ENCODE measurements around the gene CRIP2. TPM values are rescaled to one million over a fixed set of nuclear protein-coding genes. Genes with fewer than 3 reads are reported as not detected.

CRIP2 gene
- total and polyA plus RNA-seq, 2 donors (not counting 1 experiment from before 2014, with no cell fraction given) = 6.0 to 81.6 TPM

DNA sequence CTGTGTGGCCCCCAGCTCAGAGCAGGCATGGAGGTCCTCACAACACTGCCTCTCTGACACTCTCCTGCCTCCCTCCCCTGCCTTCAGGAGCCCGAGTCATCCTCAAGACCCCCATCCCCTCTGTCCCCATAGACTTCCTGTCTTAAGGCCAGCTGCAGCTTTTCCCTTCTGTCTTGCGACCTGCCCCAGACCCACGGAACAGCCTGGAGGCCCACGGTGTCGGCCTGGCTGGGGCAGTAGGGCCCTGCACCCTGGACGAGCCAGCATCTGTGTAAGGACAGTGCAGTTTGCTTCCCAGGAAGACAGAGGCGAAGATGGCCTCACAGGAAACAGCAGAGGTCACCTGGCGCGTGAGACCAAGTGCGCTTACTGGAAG is 26.1 kb downstream of the CRIP2 start:
- H3K27me3 Mint-ChIP-seq = peaks cover 4% of the 10 kb centered on the region
- H3K4me1 Mint-ChIP-seq = no peaks in the 10 kb centered on the region
- H3K4me1 ChIP-seq (ENCODE audit: control insufficient read depth in 2 of 2, insufficient read depth in 2 of 2, low read length in 2 of 2) = no peaks in the 10 kb centered on the region
- 55% methylated on average over 7 of the region's 10 CpGs for WGBS (ENCODE audit: insufficient coverage)
- H3K4me3 Mint-ChIP-seq = no peak overlapping the region
- H3K79me2 ChIP-seq (ENCODE audit: control insufficient read depth, insufficient read depth, low read length) = no peaks in the 10 kb centered on the region
- no peaks in the 10 kb centered on the region for H4K20me1 ChIP-seq (ENCODE audit: control insufficient read depth, insufficient read depth, low read length, poor library complexity, severe bottlenecking)
- H3K36me3 ChIP-seq (replicated peaks in 1 of 2; ENCODE audit: control extremely low read depth in 1 of 2, control insufficient read depth in 1 of 2, extremely low read depth in 1 of 2, insufficient read depth in 2 of 2, low read length in 1 of 2) = no peaks in the 10 kb centered on the region
- no peak overlapping the region for H3K27ac Mint-ChIP-seq
- H3K9ac ChIP-seq (ENCODE audit: low read length) = no peak overlapping the region
- POLR2A ChIA-PET = no interaction called here
- no peak overlapping the region for H3K4me3 ChIP-seq (ENCODE audit: control extremely low read depth in 1 of 5, extremely low read depth in 1 of 5, insufficient read depth in 1 of 5, low read depth in 2 of 5, low read length in 4 of 5)
- H2AFZ ChIP-seq (ENCODE audit: insufficient read depth, low read depth, low read length, poor library complexity, severe bottlenecking) = no peak overlapping the region
- no peak overlapping the region for H3K4me2 ChIP-seq (replicated peaks; ENCODE audit: low read depth, low read length, poor library complexity, severe bottlenecking)
- H3K9me3 Mint-ChIP-seq (ENCODE audit: insufficient read depth) = no peaks in the 10 kb centered on the region
- H3K9me3 ChIP-seq (ENCODE audit: control extremely low read depth in 1 of 3, control insufficient read depth in 2 of 3, insufficient read depth in 1 of 3, low read length in 2 of 3) = no peaks in the 10 kb centered on the region
- H3K27ac ChIP-seq (ENCODE audit: low read length in 2 of 2) = no peak overlapping the region
- ATAC-seq (ENCODE audit: low read depth) (no peak), DNase-seq (peak; percentile 36)
- intact Hi-C loops (cut with micrococcal nuclease) = no loop called here
- no peak for TF ChIP-seq EZH2 (IDR thresholded peaks at IDR 0.05; ENCODE audit: borderline replicate concordance, insufficient read depth, low read depth, low read length, poor library complexity, severe bottlenecking)
- TF ChIP-seq, protein P1, sequence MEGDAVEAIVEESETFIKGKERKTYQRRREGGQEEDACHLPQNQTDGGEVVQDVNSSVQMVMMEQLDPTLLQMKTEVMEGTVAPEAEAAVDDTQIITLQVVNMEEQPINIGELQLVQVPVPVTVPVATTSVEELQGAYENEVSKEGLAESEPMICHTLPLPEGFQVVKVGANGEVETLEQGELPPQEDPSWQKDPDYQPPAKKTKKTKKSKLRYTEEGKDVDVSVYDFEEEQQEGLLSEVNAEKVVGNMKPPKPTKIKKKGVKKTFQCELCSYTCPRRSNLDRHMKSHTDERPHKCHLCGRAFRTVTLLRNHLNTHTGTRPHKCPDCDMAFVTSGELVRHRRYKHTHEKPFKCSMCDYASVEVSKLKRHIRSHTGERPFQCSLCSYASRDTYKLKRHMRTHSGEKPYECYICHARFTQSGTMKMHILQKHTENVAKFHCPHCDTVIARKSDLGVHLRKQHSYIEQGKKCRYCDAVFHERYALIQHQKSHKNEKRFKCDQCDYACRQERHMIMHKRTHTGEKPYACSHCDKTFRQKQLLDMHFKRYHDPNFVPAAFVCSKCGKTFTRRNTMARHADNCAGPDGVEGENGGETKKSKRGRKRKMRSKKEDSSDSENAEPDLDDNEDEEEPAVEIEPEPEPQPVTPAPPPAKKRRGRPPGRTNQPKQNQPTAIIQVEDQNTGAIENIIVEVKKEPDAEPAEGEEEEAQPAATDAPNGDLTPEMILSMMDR (IDR thresholded peaks at IDR 0.05) = no peak
- CTCF ChIA-PET = interaction anchor here (0.9 to 1.3 kb wide), 2 partner anchors 9 to 24 kb away, joined by 3 read pairs; no protein-coding TSS in a partner anchor
- H3K27me3 ChIP-seq (replicated peaks in 1 of 4; ENCODE audit: control extremely low read depth in 1 of 4, control insufficient read depth in 3 of 4, insufficient read depth in 4 of 4, low read length in 3 of 4) = no peaks in the 10 kb centered on the region

DNA sequence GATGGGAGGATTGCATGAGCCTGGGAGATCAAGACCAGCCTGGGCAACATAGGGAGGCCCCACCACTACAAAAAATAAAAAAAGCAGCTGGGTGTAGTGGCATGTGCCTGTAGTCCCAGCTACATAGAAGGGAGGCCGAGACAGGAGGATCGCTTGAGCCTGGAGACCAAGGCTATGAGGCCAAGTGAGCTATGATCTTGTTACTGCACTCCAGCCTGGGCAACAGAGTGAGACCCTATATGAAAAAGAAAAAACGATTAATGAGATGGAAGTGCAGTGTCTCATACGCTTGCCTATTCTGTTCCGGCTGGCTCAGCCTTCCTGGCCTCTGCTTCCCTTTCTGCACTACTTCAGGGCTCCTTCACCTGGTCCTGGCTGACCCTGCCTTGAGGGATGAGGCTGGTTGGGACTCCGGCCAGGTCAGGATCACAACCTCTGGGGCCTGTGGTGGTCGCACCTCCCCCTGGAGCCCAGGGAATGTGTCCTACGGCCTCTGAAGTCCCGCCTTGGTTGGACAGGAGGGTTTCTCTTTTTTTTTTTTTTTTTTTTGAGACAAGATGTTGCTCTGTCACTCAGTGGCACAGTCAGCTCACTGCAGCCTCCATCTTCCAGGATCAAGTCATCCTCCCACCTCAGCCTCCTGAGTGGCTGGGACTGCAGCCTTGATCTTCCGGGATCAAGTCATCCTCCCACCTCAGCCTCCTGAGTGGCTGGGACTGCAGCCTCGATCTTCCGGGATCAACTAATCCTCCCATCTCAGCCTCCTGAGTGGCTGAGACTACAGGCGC is 27.1 kb downstream of the CRIP2 start:
- DNase-seq (peak; percentile 31), ATAC-seq (ENCODE audit: low read depth) (no peak)
- H3K79me2 ChIP-seq (ENCODE audit: control insufficient read depth, insufficient read depth, low read length) = no peaks in the 10 kb centered on the region
- intact Hi-C loops (cut with micrococcal nuclease) = no loop called here
- H3K4me3 Mint-ChIP-seq = no peak overlapping the region
- no peaks in the 10 kb centered on the region for H3K27me3 ChIP-seq (replicated peaks in 1 of 4; ENCODE audit: control extremely low read depth in 1 of 4, control insufficient read depth in 3 of 4, insufficient read depth in 4 of 4, low read length in 3 of 4)
- H3K36me3 ChIP-seq (replicated peaks in 1 of 2; ENCODE audit: control extremely low read depth in 1 of 2, control insufficient read depth in 1 of 2, extremely low read depth in 1 of 2, insufficient read depth in 2 of 2, low read length in 1 of 2) = no peaks in the 10 kb centered on the region
- no peak overlapping the region for H2AFZ ChIP-seq (ENCODE audit: insufficient read depth, low read depth, low read length, poor library complexity, severe bottlenecking)
- no peak overlapping the region for H3K4me3 ChIP-seq (ENCODE audit: control extremely low read depth in 1 of 5, extremely low read depth in 1 of 5, insufficient read depth in 1 of 5, low read depth in 2 of 5, low read length in 4 of 5)
- H3K4me2 ChIP-seq (replicated peaks; ENCODE audit: low read depth, low read length, poor library complexity, severe bottlenecking) = no peak overlapping the region
- no peaks in the 10 kb centered on the region for H3K9me3 ChIP-seq (ENCODE audit: control extremely low read depth in 1 of 3, control insufficient read depth in 2 of 3, insufficient read depth in 1 of 3, low read length in 2 of 3)
- no peaks in the 10 kb centered on the region for H3K9me3 Mint-ChIP-seq (ENCODE audit: insufficient read depth)
- no peak overlapping the region for H3K27ac Mint-ChIP-seq
- no peaks in the 10 kb centered on the region for H3K4me1 ChIP-seq (ENCODE audit: control insufficient read depth in 2 of 2, insufficient read depth in 2 of 2, low read length in 2 of 2)
- H3K4me1 Mint-ChIP-seq = no peaks in the 10 kb centered on the region
- ChIA-PET POLR2A (no interaction called here), CTCF (interaction anchor here (0.7 to 1.3 kb wide), 2 partner anchors 25 to 150 kb away, joined by 3 read pairs; no protein-coding TSS in a partner anchor)
- TF ChIP-seq, protein P1 (IDR thresholded peaks at IDR 0.05) = no peak
- TF ChIP-seq EZH2 (IDR thresholded peaks at IDR 0.05; ENCODE audit: borderline replicate concordance, insufficient read depth, low read depth, low read length, poor library complexity, severe bottlenecking) = no peak
- WGBS (ENCODE audit: insufficient coverage) = 95% methylated on average over 10 of the region's 13 CpGs
- H3K27me3 Mint-ChIP-seq = peaks cover 4% of the 10 kb centered on the region
- H4K20me1 ChIP-seq (ENCODE audit: control insufficient read depth, insufficient read depth, low read length, poor library complexity, severe bottlenecking) = no peaks in the 10 kb centered on the region
- H3K27ac ChIP-seq (ENCODE audit: low read length in 2 of 2) = no peak overlapping the region
- H3K9ac ChIP-seq (ENCODE audit: low read length) = no peak overlapping the region

All from B cell (primary cell).